ENCODE measurements around the gene RHOT2.

The RHOT2 gene

GRCh38 chr16:629185-629832 is 38.6 kb upstream of the RHOT2 start:
- H3K4me3 Mint-ChIP-seq = no peak overlapping the region
- no peaks in the 10 kb centered on the region for H3K9me3 Mint-ChIP-seq
- no peaks in the 10 kb centered on the region for H3K36me3 Mint-ChIP-seq (ENCODE audit: low read depth)
- H3K27ac Mint-ChIP-seq = no peak overlapping the region
- H3K27me3 Mint-ChIP-seq = no peaks in the 10 kb centered on the region
- no peaks in the 10 kb centered on the region for H3K4me1 Mint-ChIP-seq (ENCODE audit: low read depth)

- H3K9me3 Mint-ChIP-seq = no peaks in the 10 kb centered on the region
- no peaks in the 10 kb centered on the region for H3K27me3 Mint-ChIP-seq
- H3K4me1 Mint-ChIP-seq (ENCODE audit: low read depth) = peaks cover 2% of the 10 kb centered on the region
- H3K27ac Mint-ChIP-seq = no peak overlapping the region
- H3K4me3 Mint-ChIP-seq = no peak overlapping the region
- no peaks in the 10 kb centered on the region for H3K36me3 Mint-ChIP-seq (ENCODE audit: low read depth)
Observed at GRCh38 chr16:629833-630248, 38.1 kb upstream of the RHOT2 start.

- H3K36me3 Mint-ChIP-seq (ENCODE audit: low read depth) = no peaks in the 10 kb centered on the region
- no peak overlapping the region for H3K4me3 Mint-ChIP-seq
- H3K9me3 Mint-ChIP-seq = no peaks in the 10 kb centered on the region
- H3K27me3 Mint-ChIP-seq = no peaks in the 10 kb centered on the region
- no peak overlapping the region for H3K27ac Mint-ChIP-seq
- peaks cover 4% of the 10 kb centered on the region for H3K4me1 Mint-ChIP-seq (ENCODE audit: low read depth)
Observed at GRCh38 chr16:630249-630814, 37.6 kb upstream of the RHOT2 start.

GRCh38 chr16:630815-631405 is 37.0 kb upstream of the RHOT2 start, which contains the start of gene WFIKKN1:
TSS of gene WFIKKN1 (plus strand) at chr16:630985. CDS start at chr16:631254, 269 bp downstream.
- H3K27me3 Mint-ChIP-seq = no peaks in the 10 kb centered on the region
- H3K36me3 Mint-ChIP-seq (ENCODE audit: low read depth) = no peaks in the 10 kb centered on the region
- H3K4me1 Mint-ChIP-seq (ENCODE audit: low read depth) = peaks cover 4% of the 10 kb centered on the region
- no peak within 1 kb of the TSS for H3K27ac Mint-ChIP-seq
- H3K9me3 Mint-ChIP-seq = no peaks in the 10 kb centered on the region
- no peak within 1 kb of the TSS for H3K4me3 Mint-ChIP-seq

GRCh38 chr16:631808-632358 is 36.0 kb upstream of the RHOT2 start:
- Mint-ChIP-seq H3K27me3 (no peaks in the 10 kb centered on the region), H3K27ac (no peak overlapping the region), H3K4me3 (no peak overlapping the region), H3K9me3 (no peaks in the 10 kb centered on the region), H3K36me3 (ENCODE audit: low read depth) (peaks cover 3% of the 10 kb centered on the region), H3K4me1 (ENCODE audit: low read depth) (peaks cover 10% of the 10 kb centered on the region)

- peaks cover 10% of the 10 kb centered on the region for H3K4me1 Mint-ChIP-seq (ENCODE audit: low read depth)
- H3K36me3 Mint-ChIP-seq (ENCODE audit: low read depth) = peaks cover 3% of the 10 kb centered on the region
- no peak overlapping the region for H3K27ac Mint-ChIP-seq
- H3K4me3 Mint-ChIP-seq = no peak overlapping the region
- no peaks in the 10 kb centered on the region for H3K27me3 Mint-ChIP-seq
- no peaks in the 10 kb centered on the region for H3K9me3 Mint-ChIP-seq
Observed at GRCh38 chr16:632486-633335, 35.2 kb upstream of the RHOT2 start.

- peaks cover 10% of the 10 kb centered on the region for H3K4me1 Mint-ChIP-seq (ENCODE audit: low read depth)
- H3K4me3 Mint-ChIP-seq = no peak overlapping the region
- peaks cover 3% of the 10 kb centered on the region for H3K36me3 Mint-ChIP-seq (ENCODE audit: low read depth)
- H3K27ac Mint-ChIP-seq = no peak overlapping the region
- no peaks in the 10 kb centered on the region for H3K9me3 Mint-ChIP-seq
- no peaks in the 10 kb centered on the region for H3K27me3 Mint-ChIP-seq
Observed at GRCh38 chr16:633336-634050, 34.4 kb upstream of the RHOT2 start.

GRCh38 chr16:634051-634670 is 33.8 kb upstream of the RHOT2 start:
- Mint-ChIP-seq H3K4me1 (ENCODE audit: low read depth) (peaks cover 10% of the 10 kb centered on the region), H3K9me3 (no peaks in the 10 kb centered on the region), H3K27me3 (no peaks in the 10 kb centered on the region), H3K27ac (no peak overlapping the region), H3K4me3 (peak overlapping the region; percentile 58), H3K36me3 (ENCODE audit: low read depth) (peaks cover 3% of the 10 kb centered on the region)

- Mint-ChIP-seq H3K27ac (peak overlapping the region; percentile 74), H3K4me3 (peak overlapping the region; percentile 70)
Observed at GRCh38 chr16:634996-635395, 32.9 kb upstream of the RHOT2 start.

GRCh38 chr16:635573-636205 is 32.2 kb upstream of the RHOT2 start:
- Mint-ChIP-seq H3K27me3 (no peaks in the 10 kb centered on the region), H3K4me3 (peak overlapping the region; percentile 89), H3K27ac (no peak overlapping the region), H3K4me1 (ENCODE audit: low read depth) (peaks cover 13% of the 10 kb centered on the region), H3K9me3 (no peaks in the 10 kb centered on the region), H3K36me3 (ENCODE audit: low read depth) (peaks cover 3% of the 10 kb centered on the region)

More at GRCh38 chr16:634996-635395, 32.9 kb upstream of the RHOT2 start:
- Mint-ChIP-seq H3K9me3 (no peaks in the 10 kb centered on the region), H3K36me3 (ENCODE audit: low read depth) (peaks cover 3% of the 10 kb centered on the region), H3K4me1 (ENCODE audit: low read depth) (peaks cover 13% of the 10 kb centered on the region), H3K27me3 (no peaks in the 10 kb centered on the region)

GRCh38 chr16:636206-637080 is 31.5 kb upstream of the RHOT2 start, which contains the start of gene METTL26:
TSS of gene METTL26 (minus strand) at chr16:636305. CDS start at chr16:636290, 15 bp downstream.
- Mint-ChIP-seq H3K4me3 (peak within 1 kb of the TSS; percentile 89), H3K4me1 (ENCODE audit: low read depth) (peaks cover 13% of the 10 kb centered on the region), H3K27me3 (no peaks in the 10 kb centered on the region), H3K27ac (peak within 1 kb of the TSS; percentile 95), H3K9me3 (no peaks in the 10 kb centered on the region), H3K36me3 (ENCODE audit: low read depth) (peaks cover 3% of the 10 kb centered on the region)

GRCh38 chr16:637081-638018 is 30.6 kb upstream of the RHOT2 start:
- peaks cover 3% of the 10 kb centered on the region for H3K36me3 Mint-ChIP-seq (ENCODE audit: low read depth)
- H3K27ac Mint-ChIP-seq = no peak overlapping the region
- peak overlapping the region; percentile 89 for H3K4me3 Mint-ChIP-seq
- peaks cover 13% of the 10 kb centered on the region for H3K4me1 Mint-ChIP-seq (ENCODE audit: low read depth)
- H3K27me3 Mint-ChIP-seq = no peaks in the 10 kb centered on the region
- no peaks in the 10 kb centered on the region for H3K9me3 Mint-ChIP-seq

Data from stimulated activated naive CD8-positive, alpha-beta T cell treated with anti-CD3 and anti-CD28 coated beads, Interleukin-15, Interleukin-2, amounts not matched to agents 100 ng/mL and 50 ng/mL, for 24 hours (primary cell).